Fibroblast of peridontal ligament (primary cell): ENCODE results near the gene DUSP22.

Source experiments
- DNase-seq: peaks from one replicate; pipeline ENCODE4 v3.0.0-alpha.2; 2010; ENCODE audit errors: extremely low read depth

The DUSP22 gene

GRCh38 chr6:308768-309167 lies 16.5 kb downstream of the DUSP22 start:
- no peak for DNase-seq

GRCh38 chr6:309947-310346 lies 17.7 kb downstream of the DUSP22 start:
- no peak for DNase-seq

- no peak for DNase-seq
These were observed 18.4 kb downstream of the DUSP22 start for GRCh38 chr6:310671-311070.

GRCh38 chr6:311679-312220 lies 19.5 kb downstream of the DUSP22 start:
- no peak for DNase-seq

- no peak for DNase-seq
These were observed 20.8 kb downstream of the DUSP22 start for GRCh38 chr6:313087-313486.

GRCh38 chr6:313917-314316 lies 21.6 kb downstream of the DUSP22 start:
- no peak for DNase-seq

- DNase-seq = no peak
These were observed 22.1 kb downstream of the DUSP22 start for GRCh38 chr6:314377-314776.

- no peak for DNase-seq
These were observed 22.9 kb downstream of the DUSP22 start for GRCh38 chr6:315226-315625.

GRCh38 chr6:315921-316752 lies 23.9 kb downstream of the DUSP22 start:
- no peak for DNase-seq

- no peak for DNase-seq
These were observed 24.4 kb downstream of the DUSP22 start for GRCh38 chr6:316753-317038.

GRCh38 chr6:317060-317447 lies 24.8 kb downstream of the DUSP22 start:
- DNase-seq = no peak

- no peak for DNase-seq
These were observed 25.3 kb downstream of the DUSP22 start for GRCh38 chr6:317448-318144.

- no peak for DNase-seq
These were observed 26.1 kb downstream of the DUSP22 start for GRCh38 chr6:318243-318890.

GRCh38 chr6:319177-320131 lies 27.2 kb downstream of the DUSP22 start:
- no peak for DNase-seq

- no peak for DNase-seq
These were observed 28.3 kb downstream of the DUSP22 start for GRCh38 chr6:320351-321157.

- no peak for DNase-seq
These were observed 28.8 kb downstream of the DUSP22 start for GRCh38 chr6:321158-321438.

GRCh38 chr6:321536-322258 lies 29.4 kb downstream of the DUSP22 start:
- no peak for DNase-seq

- DNase-seq = no peak
These were observed 30.1 kb downstream of the DUSP22 start for GRCh38 chr6:322259-322930.

- no peak for DNase-seq
These were observed 30.8 kb downstream of the DUSP22 start for GRCh38 chr6:322940-323729.
